MM.1S (cell line): ENCODE measurements around the gene KIN.

Experiments
- DNase-seq: peaks from one replicate; pipeline ENCODE4 v3.0.0-alpha.2; 2015
- H2AFZ ChIP-seq: fragments of 300-600 bp; sonication (generic); 2 replicates; pipeline ENCODE4 v1.6.0; 2016; ENCODE audit warnings: antibody characterized with exemption, low read length
- H3F3A ChIP-seq: fragments of 300-600 bp; sonication (generic); 2 replicates; pipeline ENCODE4 v1.6.1; 2016; ENCODE audit warnings: mild to moderate bottlenecking, antibody characterized with exemption, low read length, moderate library complexity, mixed read lengths; ENCODE audit not compliant: insufficient read depth
- H3K27ac ChIP-seq: fragments of 300-600 bp; sonication (generic); 2 replicates; pipeline ENCODE4 v1.5.1; 2016; ENCODE audit warnings: mild to moderate bottlenecking, low read length
- H3K27me3 ChIP-seq: fragments of 300-600 bp; sonication (generic); replicated peaks from 2 replicates; pipeline ENCODE4 v1.6.0; 2016; ENCODE audit warnings: low read length; ENCODE audit not compliant: insufficient read depth
- H3K36me3 ChIP-seq: fragments of 300-600 bp; sonication (generic); replicated peaks from 2 replicates; pipeline ENCODE4 v1.6.1; 2016; ENCODE audit warnings: mild to moderate bottlenecking, low read length, mixed read lengths; ENCODE audit not compliant: insufficient read depth
- H3K4me1 ChIP-seq: fragments of 300-600 bp; sonication (generic); 2 replicates; pipeline ENCODE4 v1.6.1; 2016; ENCODE audit warnings: low read length, mixed read lengths
- H3K4me2 ChIP-seq: fragments of 300-600 bp; sonication (generic); 2 replicates; pipeline ENCODE4 v1.6.0; 2016; ENCODE audit warnings: low read depth, low read length
- H3K4me3 ChIP-seq: fragments of 300-600 bp; sonication (generic); 2 replicates; pipeline ENCODE4 v1.5.1; 2016; ENCODE audit warnings: low read length, mixed read lengths
- H3K79me2 ChIP-seq: fragments of 300-600 bp; sonication (generic); 2 replicates; pipeline ENCODE4 v1.6.1; 2016; ENCODE audit warnings: mixed run types, low read length, mixed read lengths
- H3K9ac ChIP-seq: fragments of 300-600 bp; sonication (generic); 2 replicates; pipeline ENCODE4 v1.6.1; 2016; ENCODE audit warnings: low read length, mixed read lengths
- H3K9me2 ChIP-seq: fragments of 300-600 bp; sonication (generic); replicated peaks from 2 replicates; pipeline ENCODE4 v1.6.1; 2016; ENCODE audit warnings: mild to moderate bottlenecking, low read length, mixed read lengths; ENCODE audit not compliant: insufficient read depth
- H3K9me3 ChIP-seq: fragments of 300-600 bp; sonication (generic); replicated peaks from 2 replicates; pipeline ENCODE4 v1.6.1; 2016; ENCODE audit warnings: mild to moderate bottlenecking, low read length, mixed read lengths; ENCODE audit not compliant: insufficient read depth
- H4K20me1 ChIP-seq: fragments of 300-600 bp; sonication (generic); 2 replicates; pipeline ENCODE4 v1.6.1; 2016; ENCODE audit warnings: mild to moderate bottlenecking, low read length, moderate library complexity, mixed read lengths; ENCODE audit not compliant: insufficient read depth
- EZH2 ChIP-seq: fragments of 300-600 bp; sonication (generic); optimal IDR thresholded peaks from 2 replicates; pipeline ENCODE3; 2017; ENCODE audit warnings: low read depth, mild to moderate bottlenecking, antibody characterized with exemption, low read length, mixed read lengths
- EZH2phosphoT487 ChIP-seq: fragments of 300-600 bp; sonication (generic); IDR thresholded peaks from 2 replicates; pipeline ENCODE4 v1.6.1; 2018; ENCODE audit warnings: antibody characterized with exemption, low read length
- TF ChIP-seq, protein P1 (sequence below): fragments of 300-600 bp; sonication (generic); IDR thresholded peaks from 2 replicates; pipeline ENCODE4 v1.5.1; 2016; ENCODE audit warnings: antibody characterized with exemption, low read length, mixed read lengths

KIN gene

DNA sequence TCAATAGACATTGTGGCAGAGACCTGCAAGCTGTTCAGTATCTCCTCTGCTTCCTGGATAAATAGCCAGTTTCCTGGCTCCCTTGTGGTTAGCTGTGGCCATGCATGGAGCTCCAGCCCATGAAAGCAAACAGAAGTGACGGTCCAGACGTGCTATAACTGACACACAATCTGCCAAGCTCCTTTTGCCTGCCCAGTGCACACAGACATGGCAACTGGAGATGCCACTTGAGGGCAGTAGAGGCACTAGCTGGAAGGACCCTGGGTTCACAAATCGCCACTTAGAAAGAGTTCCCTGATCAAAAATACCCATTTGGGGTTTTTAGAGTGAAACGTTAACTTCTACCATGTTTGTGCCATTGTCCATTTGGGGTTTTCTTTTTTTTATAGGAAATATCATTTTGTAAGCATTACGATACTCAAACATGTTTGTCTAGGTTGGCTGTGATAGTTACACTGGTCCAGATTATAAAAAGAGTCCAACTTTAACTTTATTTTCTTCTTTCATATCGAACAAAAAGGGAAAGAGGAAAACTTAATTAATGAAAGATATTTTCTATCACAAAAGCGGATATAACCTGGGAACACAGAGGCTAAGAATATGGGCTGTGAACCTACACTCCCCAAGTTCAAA, 31.3 kb downstream of the KIN start:
- Histone ChIP-seq H2AFZ (no peak overlapping the region), H3K79me2 (no peaks in the 10 kb centered on the region), H3K9me2 (no peaks in the 10 kb centered on the region), H4K20me1 (no peaks in the 10 kb centered on the region), H3K9me3 (no peaks in the 10 kb centered on the region), H3K4me1 (no peaks in the 10 kb centered on the region), H3K27me3 (no peaks in the 10 kb centered on the region), H3K9ac (no peak overlapping the region), H3K27ac (no peak overlapping the region), H3K4me3 (no peak overlapping the region), H3F3A (no peaks in the 10 kb centered on the region), H3K36me3 (no peaks in the 10 kb centered on the region; the same call in 1 of the 2 replicates), H3K4me2 (no peak overlapping the region)
- no peak for TF ChIP-seq EZH2
- TF ChIP-seq, protein P1, sequence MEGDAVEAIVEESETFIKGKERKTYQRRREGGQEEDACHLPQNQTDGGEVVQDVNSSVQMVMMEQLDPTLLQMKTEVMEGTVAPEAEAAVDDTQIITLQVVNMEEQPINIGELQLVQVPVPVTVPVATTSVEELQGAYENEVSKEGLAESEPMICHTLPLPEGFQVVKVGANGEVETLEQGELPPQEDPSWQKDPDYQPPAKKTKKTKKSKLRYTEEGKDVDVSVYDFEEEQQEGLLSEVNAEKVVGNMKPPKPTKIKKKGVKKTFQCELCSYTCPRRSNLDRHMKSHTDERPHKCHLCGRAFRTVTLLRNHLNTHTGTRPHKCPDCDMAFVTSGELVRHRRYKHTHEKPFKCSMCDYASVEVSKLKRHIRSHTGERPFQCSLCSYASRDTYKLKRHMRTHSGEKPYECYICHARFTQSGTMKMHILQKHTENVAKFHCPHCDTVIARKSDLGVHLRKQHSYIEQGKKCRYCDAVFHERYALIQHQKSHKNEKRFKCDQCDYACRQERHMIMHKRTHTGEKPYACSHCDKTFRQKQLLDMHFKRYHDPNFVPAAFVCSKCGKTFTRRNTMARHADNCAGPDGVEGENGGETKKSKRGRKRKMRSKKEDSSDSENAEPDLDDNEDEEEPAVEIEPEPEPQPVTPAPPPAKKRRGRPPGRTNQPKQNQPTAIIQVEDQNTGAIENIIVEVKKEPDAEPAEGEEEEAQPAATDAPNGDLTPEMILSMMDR = peak; percentile 45
- DNase-seq = peak; percentile 35

DNA sequence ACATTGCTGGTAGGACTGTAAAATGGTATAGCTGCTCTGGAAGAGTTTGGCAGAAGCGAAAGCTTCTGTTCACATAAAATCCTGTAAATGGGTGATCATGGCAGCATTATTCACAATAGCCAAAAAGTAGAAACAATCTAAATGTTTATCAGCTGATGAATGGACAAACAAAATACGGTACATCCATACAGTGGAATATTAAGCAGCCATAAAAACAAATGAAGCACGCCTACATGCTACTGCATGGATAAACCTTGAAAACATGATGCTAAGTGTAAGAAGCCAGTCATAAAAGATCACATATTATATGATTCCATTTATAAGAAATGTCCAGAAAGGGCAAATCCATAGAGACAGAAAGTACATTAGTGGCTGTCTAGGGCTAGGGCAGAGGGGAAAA, 32.7 kb downstream of the KIN start:
- Histone ChIP-seq H3K36me3 (no peaks in the 10 kb centered on the region; the same call in 1 of the 2 replicates), H4K20me1 (no peaks in the 10 kb centered on the region), H3K27ac (no peak overlapping the region), H3K4me3 (no peak overlapping the region), H3K27me3 (no peaks in the 10 kb centered on the region), H2AFZ (no peak overlapping the region), H3K4me1 (no peaks in the 10 kb centered on the region), H3F3A (no peaks in the 10 kb centered on the region), H3K79me2 (no peaks in the 10 kb centered on the region), H3K4me2 (no peak overlapping the region), H3K9me3 (no peaks in the 10 kb centered on the region), H3K9ac (no peak overlapping the region), H3K9me2 (no peaks in the 10 kb centered on the region)
- no peak for DNase-seq
- TF ChIP-seq, protein P1 = no peak
- TF ChIP-seq EZH2phosphoT487 (no peak), EZH2 (no peak)

DNA sequence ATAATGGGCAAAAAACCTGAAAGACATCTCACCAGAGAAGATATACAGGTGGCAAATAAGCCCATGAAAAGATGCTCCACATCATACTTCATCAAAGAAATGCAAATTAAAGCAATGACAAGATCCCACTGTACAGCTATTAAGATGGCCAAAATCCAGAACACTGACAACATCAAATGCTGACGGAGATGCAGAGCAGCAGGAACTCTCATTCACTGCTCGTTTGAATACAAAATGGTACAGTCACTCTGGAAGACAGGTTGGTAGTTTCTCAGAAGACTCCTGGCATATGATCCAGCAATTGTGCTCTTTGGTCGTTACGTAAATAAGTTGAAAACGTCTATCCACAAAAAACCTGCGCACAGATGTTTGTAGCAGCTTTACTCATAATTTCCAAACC, 35.5 kb downstream of the KIN start:
- Histone ChIP-seq H3K4me2 (no peak overlapping the region), H3K9ac (no peak overlapping the region), H3K9me2 (no peaks in the 10 kb centered on the region), H4K20me1 (no peaks in the 10 kb centered on the region), H3F3A (no peaks in the 10 kb centered on the region), H3K4me3 (no peak overlapping the region), H3K79me2 (no peaks in the 10 kb centered on the region), H3K27me3 (no peaks in the 10 kb centered on the region), H3K27ac (no peak overlapping the region), H3K9me3 (no peaks in the 10 kb centered on the region), H2AFZ (no peak overlapping the region), H3K4me1 (no peaks in the 10 kb centered on the region), H3K36me3 (no peaks in the 10 kb centered on the region)
- TF ChIP-seq EZH2 = no peak
- no peak for TF ChIP-seq EZH2phosphoT487
- TF ChIP-seq, protein P1 = no peak
- no peak for DNase-seq
